ENCODE data around the gene CNRIP1.
"Not testable (repeated sequence)": the region's sequence is repeated elsewhere in the genome, so short reads cannot be mapped to it uniquely, and the experiment has no call there.

Gene CNRIP1

GRCh38 chr2:68318914-68319397 is 793 bp downstream of the CNRIP1 start:
- H3K9me3 Mint-ChIP-seq, result peaks cover 3% of the 10 kb centered on the region
- no peaks in the 10 kb centered on the region for H3K36me3 Mint-ChIP-seq (ENCODE audit: low read depth)
- H3K27me3 Mint-ChIP-seq, result peaks cover 75% of the 10 kb centered on the region
- no peak for DNase-seq
- H3K4me1 Mint-ChIP-seq (ENCODE audit: low read depth), result peaks cover 11% of the 10 kb centered on the region
- H3K4me3 Mint-ChIP-seq, result peak overlapping the region; percentile 70
- no peak overlapping the region for H3K27ac Mint-ChIP-seq

GRCh38 chr2:68317971-68318913 is 1.5 kb downstream of the CNRIP1 start:
- H3K4me3 Mint-ChIP-seq, result peak overlapping the region; percentile 51
- H3K4me1 Mint-ChIP-seq (ENCODE audit: low read depth), result peaks cover 11% of the 10 kb centered on the region

GRCh38 chr2:68316111-68316510 is 3.6 kb downstream of the CNRIP1 start:
- no peak for DNase-seq
- no peaks in the 10 kb centered on the region for H3K36me3 Mint-ChIP-seq (ENCODE audit: low read depth)
- H3K4me3 Mint-ChIP-seq, result no peak overlapping the region
- no peak overlapping the region for H3K27ac Mint-ChIP-seq
- peaks cover 66% of the 10 kb centered on the region for H3K27me3 Mint-ChIP-seq
- H3K4me1 Mint-ChIP-seq (ENCODE audit: low read depth), result peaks cover 11% of the 10 kb centered on the region
- H3K9me3 Mint-ChIP-seq, result peaks cover 3% of the 10 kb centered on the region

More at GRCh38 chr2:68317971-68318913, 1.5 kb downstream of the CNRIP1 start:
- DNase-seq, result no peak
- Mint-ChIP-seq H3K9me3 (peaks cover 3% of the 10 kb centered on the region), H3K27ac (no peak overlapping the region), H3K36me3 (ENCODE audit: low read depth) (no peaks in the 10 kb centered on the region), H3K27me3 (peaks cover 77% of the 10 kb centered on the region)

- H3K9me3 Mint-ChIP-seq, result peaks cover 3% of the 10 kb centered on the region
- H3K27me3 Mint-ChIP-seq, result peaks cover 41% of the 10 kb centered on the region
- no peak overlapping the region for H3K27ac Mint-ChIP-seq
- H3K4me1 Mint-ChIP-seq (ENCODE audit: low read depth), result no peaks in the 10 kb centered on the region
- DNase-seq, result no peak
- no peak overlapping the region for H3K4me3 Mint-ChIP-seq
- no peaks in the 10 kb centered on the region for H3K36me3 Mint-ChIP-seq (ENCODE audit: low read depth)
Observed at GRCh38 chr2:68311033-68311432, 8.7 kb downstream of the CNRIP1 start.

- Mint-ChIP-seq H3K36me3 (ENCODE audit: low read depth) (no peaks in the 10 kb centered on the region), H3K27me3 (peaks cover 40% of the 10 kb centered on the region), H3K27ac (no peak overlapping the region), H3K4me1 (ENCODE audit: low read depth) (no peaks in the 10 kb centered on the region), H3K4me3 (no peak overlapping the region), H3K9me3 (peaks cover under 1% of the 10 kb centered on the region)
- DNase-seq, result no peak
Observed at GRCh38 chr2:68309426-68309825, 10.3 kb downstream of the CNRIP1 start.

GRCh38 chr2:68303902-68304272 is 15.9 kb downstream of the CNRIP1 start:
- H3K27me3 Mint-ChIP-seq, result peaks cover 12% of the 10 kb centered on the region
- H3K4me1 Mint-ChIP-seq (ENCODE audit: low read depth); H3K27ac Mint-ChIP-seq; H3K9me3 Mint-ChIP-seq; DNase-seq; H3K4me3 Mint-ChIP-seq; H3K36me3 Mint-ChIP-seq (ENCODE audit: low read depth): not testable (repeated sequence)

- no peaks in the 10 kb centered on the region for H3K36me3 Mint-ChIP-seq (ENCODE audit: low read depth)
- H3K27ac Mint-ChIP-seq, result no peak overlapping the region
- no peak overlapping the region for H3K4me3 Mint-ChIP-seq
- peaks cover 9% of the 10 kb centered on the region for H3K27me3 Mint-ChIP-seq
- H3K4me1 Mint-ChIP-seq (ENCODE audit: low read depth), result no peaks in the 10 kb centered on the region
- no peak for DNase-seq
- H3K9me3 Mint-ChIP-seq, result no peaks in the 10 kb centered on the region
Observed at GRCh38 chr2:68303033-68303901, 16.5 kb downstream of the CNRIP1 start.

GRCh38 chr2:68302281-68302875 is 17.4 kb downstream of the CNRIP1 start:
- Mint-ChIP-seq H3K4me1 (ENCODE audit: low read depth) (no peaks in the 10 kb centered on the region), H3K27me3 (peaks cover 9% of the 10 kb centered on the region), H3K4me3 (no peak overlapping the region), H3K9me3 (no peaks in the 10 kb centered on the region), H3K27ac (no peak overlapping the region), H3K36me3 (ENCODE audit: low read depth) (no peaks in the 10 kb centered on the region)
- no peak for DNase-seq

GRCh38 chr2:68295516-68295915 is 24.2 kb downstream of the CNRIP1 start:
- Mint-ChIP-seq H3K4me3 (no peak overlapping the region), H3K9me3 (no peaks in the 10 kb centered on the region), H3K27ac (no peak overlapping the region), H3K4me1 (ENCODE audit: low read depth) (no peaks in the 10 kb centered on the region), H3K36me3 (ENCODE audit: low read depth) (no peaks in the 10 kb centered on the region), H3K27me3 (peaks cover 8% of the 10 kb centered on the region)
- DNase-seq, result no peak

GRCh38 chr2:68294913-68295312 is 24.8 kb downstream of the CNRIP1 start:
- DNase-seq, result no peak
- Mint-ChIP-seq H3K9me3 (no peaks in the 10 kb centered on the region), H3K27me3 (peaks cover 10% of the 10 kb centered on the region), H3K36me3 (ENCODE audit: low read depth) (no peaks in the 10 kb centered on the region), H3K27ac (no peak overlapping the region), H3K4me3 (no peak overlapping the region), H3K4me1 (ENCODE audit: low read depth) (no peaks in the 10 kb centered on the region)

- H3K27me3 Mint-ChIP-seq, result peaks cover 10% of the 10 kb centered on the region
- no peak overlapping the region for H3K4me3 Mint-ChIP-seq
- H3K36me3 Mint-ChIP-seq (ENCODE audit: low read depth), result no peaks in the 10 kb centered on the region
- H3K9me3 Mint-ChIP-seq, result no peaks in the 10 kb centered on the region
- no peaks in the 10 kb centered on the region for H3K4me1 Mint-ChIP-seq (ENCODE audit: low read depth)
- H3K27ac Mint-ChIP-seq, result no peak overlapping the region
- DNase-seq, result no peak
Observed at GRCh38 chr2:68294187-68294586, 25.6 kb downstream of the CNRIP1 start.

GRCh38 chr2:68293755-68294154 is 26.0 kb downstream of the CNRIP1 start:
- no peak for DNase-seq
- Mint-ChIP-seq H3K27me3 (peaks cover 10% of the 10 kb centered on the region), H3K4me3 (no peak overlapping the region), H3K9me3 (no peaks in the 10 kb centered on the region), H3K36me3 (ENCODE audit: low read depth) (no peaks in the 10 kb centered on the region), H3K4me1 (ENCODE audit: low read depth) (no peaks in the 10 kb centered on the region), H3K27ac (no peak overlapping the region)

- no peak for DNase-seq
- no peaks in the 10 kb centered on the region for H3K9me3 Mint-ChIP-seq
- no peak overlapping the region for H3K27ac Mint-ChIP-seq
- peaks cover 17% of the 10 kb centered on the region for H3K27me3 Mint-ChIP-seq
- H3K36me3 Mint-ChIP-seq (ENCODE audit: low read depth), result no peaks in the 10 kb centered on the region
- H3K4me1 Mint-ChIP-seq (ENCODE audit: low read depth), result no peaks in the 10 kb centered on the region
- no peak overlapping the region for H3K4me3 Mint-ChIP-seq
Observed at GRCh38 chr2:68293024-68293423, 26.7 kb downstream of the CNRIP1 start.

GRCh38 chr2:68292108-68292710 is 27.5 kb downstream of the CNRIP1 start:
- Mint-ChIP-seq H3K4me1 (ENCODE audit: low read depth) (no peaks in the 10 kb centered on the region), H3K36me3 (ENCODE audit: low read depth) (no peaks in the 10 kb centered on the region), H3K27ac (no peak overlapping the region), H3K9me3 (no peaks in the 10 kb centered on the region), H3K4me3 (no peak overlapping the region), H3K27me3 (peaks cover 25% of the 10 kb centered on the region)
- no peak for DNase-seq
